ENCODE measurements around the gene TMEM204.
"Not testable (repeated sequence)": the region's sequence is repeated elsewhere in the genome, so short reads cannot be mapped to it uniquely, and the experiment has no call there.

The TMEM204 gene

DNA sequence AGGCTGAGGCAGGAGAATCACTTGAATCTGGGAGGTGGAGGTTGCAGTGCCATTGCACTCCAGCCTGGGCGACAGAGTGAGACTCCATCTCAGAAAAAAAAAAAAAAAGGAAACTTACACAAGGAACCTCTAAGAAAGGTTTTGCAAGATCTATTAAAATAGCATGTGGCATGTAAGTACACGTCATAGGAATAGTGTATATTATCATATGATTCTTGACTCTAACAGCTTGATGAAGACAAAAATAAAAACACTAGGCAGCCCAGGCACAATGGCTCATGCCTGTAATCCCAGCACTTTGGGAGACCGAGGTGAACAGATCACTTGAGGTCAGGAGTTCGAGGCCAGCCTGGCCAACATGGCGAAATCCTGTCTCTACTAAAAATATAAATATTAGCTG, 62.0 kb downstream of the TMEM204 start:
- DNase-seq (ENCODE audit: low spot score), result not testable (repeated sequence)

DNA sequence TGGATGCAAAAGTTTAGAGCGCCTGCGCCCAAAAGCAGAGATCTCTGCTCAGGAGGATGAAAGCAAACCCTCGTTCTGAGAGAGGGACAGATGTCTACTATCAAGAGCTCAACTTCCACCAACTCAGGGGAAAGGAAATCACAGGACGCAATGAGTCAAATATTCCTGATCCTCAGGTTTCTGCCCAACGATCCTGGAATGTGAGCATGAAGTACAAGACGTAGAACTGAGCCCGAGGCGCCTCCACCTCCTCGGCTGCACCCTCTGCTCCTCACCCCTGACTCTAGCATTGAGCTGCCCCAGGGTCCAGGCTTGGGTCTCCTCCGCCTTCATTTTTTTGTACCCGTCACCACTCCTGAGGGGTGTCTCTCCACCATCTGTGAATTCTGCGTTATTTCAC, 63.0 kb downstream of the TMEM204 start:
- no peak for DNase-seq (ENCODE audit: low spot score)

DNA sequence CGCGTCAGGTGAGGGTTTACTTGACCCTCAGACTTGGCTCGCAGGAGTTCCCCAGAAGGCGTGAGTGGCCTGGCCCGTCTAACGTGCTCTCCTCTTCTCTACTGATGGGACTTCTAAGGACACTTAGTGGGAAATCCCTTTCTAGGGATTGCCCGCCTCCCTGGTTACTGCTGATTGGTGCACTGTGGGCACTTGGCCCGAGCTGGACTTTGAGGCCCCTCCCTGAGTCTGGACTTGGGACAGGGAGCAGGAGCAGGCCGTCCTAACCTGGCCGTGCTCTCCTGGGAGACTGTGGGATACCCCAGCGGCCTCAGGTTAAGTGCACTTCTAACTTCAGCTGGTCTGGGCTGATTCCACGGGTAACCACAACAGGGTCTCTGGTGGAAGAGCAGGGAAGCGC, 63.7 kb downstream of the TMEM204 start:
- DNase-seq (ENCODE audit: low spot score), result no peak

DNA sequence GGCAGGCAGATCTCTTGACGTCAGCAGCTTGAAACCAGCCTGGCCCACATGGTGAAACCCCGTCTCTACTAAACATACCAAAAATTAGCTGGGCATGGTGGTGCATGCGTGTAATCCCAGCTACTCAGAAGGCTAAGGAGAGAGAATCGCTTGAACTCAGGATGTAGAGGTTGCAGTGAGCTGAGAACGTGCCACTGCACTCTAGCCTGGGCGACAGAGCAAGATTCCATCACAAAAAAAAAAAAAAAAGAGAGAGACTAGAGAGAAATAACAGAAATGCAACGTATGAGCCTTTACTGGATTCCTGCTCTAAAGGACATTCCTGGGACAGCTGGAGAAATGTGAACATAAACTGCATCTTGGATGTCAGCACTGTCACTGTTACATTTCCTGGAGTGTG, 67.6 kb downstream of the TMEM204 start:
- DNase-seq (ENCODE audit: low spot score), result no peak

DNA sequence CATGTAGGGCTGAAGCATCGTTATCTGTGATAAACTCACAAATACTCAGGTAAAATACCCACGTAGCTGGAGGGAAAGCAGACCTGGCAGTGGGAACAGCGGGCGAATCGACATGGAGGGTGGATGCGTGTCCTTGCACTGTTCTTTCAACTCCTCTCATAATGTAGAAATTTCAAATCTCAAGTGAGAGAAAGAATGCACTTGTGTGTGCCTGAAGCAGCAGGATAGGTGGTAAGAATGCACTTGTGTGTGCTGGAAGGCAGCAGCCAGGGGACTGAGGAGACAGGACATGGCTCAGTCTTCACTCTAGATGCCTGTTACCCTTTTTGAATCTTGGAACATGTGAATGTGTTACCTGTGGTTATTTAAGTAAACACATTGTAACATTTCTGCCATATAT, 68.0 kb downstream of the TMEM204 start:
- DNase-seq (ENCODE audit: low spot score), result no peak

DNA sequence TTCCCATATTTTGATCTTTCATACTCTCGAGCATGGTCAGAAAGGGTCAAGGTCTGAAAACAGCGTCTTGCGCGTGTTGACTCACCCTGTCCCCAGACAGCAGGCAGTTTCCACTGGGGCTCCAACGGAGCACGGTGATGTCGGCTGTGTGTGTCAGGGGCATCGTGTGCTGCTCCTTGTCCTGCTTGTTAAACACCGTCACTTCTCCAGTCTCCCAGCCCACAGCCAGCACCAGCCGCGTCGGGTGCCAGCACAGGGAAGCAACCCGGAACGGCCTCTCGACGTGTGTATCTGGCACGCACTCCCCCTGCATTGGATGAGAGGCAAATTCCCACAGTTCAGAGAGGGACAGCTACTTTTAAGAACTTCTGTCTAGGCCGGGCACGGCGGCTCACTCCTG, 68.8 kb downstream of the TMEM204 start:
- no peak for DNase-seq (ENCODE audit: low spot score)
